HG02840 (cell line): ENCODE results near the gene SNAPC1.

Source experiments
- ATAC-seq: cut with Tn5 transposase; IDR thresholded peaks from one replicate; pipeline ENCODE4 v1.9.1; 2021; ENCODE audit warnings: mild to moderate bottlenecking, moderate library complexity, moderate number of reproducible peaks; ENCODE audit not compliant: unreplicated experiment, low FRiP score

The SNAPC1 gene

DNA sequence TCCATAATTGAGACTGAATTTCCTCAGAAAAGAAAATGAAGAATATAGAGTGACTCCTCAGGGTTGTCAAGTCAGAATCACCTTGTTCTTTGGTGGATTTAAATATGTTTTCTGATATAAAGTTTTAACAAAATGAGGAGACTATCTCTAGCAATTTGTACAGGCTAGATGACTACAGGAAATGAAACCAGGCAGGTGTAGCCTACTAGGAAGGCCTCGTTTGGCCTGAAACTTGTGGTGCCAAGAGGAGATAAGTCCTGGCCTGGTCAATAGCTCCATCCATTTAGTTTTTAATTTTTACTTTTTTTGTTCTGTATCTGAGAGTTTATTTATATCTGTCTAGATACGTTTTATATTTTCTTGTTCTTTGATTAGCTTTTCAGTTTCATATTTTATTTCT lies 41.5 kb downstream of the SNAPC1 start:
- ATAC-seq: no peak

DNA sequence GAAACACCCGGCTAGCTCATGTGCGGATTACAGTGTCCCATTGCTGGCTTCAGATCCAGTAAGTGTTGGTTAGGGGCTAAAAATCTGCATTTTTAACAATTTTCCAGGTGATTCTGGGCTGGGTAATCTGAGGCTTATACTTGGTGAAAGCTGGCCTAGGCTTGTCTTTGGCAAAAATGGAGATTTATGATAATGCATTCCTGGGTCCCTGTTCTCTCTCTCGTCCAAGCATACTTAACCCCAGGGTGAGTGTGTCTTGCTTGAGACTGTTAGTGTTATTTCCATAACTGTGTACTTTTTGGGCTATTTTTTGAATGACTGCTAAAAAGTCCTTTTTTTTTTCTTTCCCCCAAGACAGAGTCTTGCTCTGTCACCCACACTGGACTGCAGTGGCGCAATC lies 43.2 kb downstream of the SNAPC1 start:
- no peak for ATAC-seq

DNA sequence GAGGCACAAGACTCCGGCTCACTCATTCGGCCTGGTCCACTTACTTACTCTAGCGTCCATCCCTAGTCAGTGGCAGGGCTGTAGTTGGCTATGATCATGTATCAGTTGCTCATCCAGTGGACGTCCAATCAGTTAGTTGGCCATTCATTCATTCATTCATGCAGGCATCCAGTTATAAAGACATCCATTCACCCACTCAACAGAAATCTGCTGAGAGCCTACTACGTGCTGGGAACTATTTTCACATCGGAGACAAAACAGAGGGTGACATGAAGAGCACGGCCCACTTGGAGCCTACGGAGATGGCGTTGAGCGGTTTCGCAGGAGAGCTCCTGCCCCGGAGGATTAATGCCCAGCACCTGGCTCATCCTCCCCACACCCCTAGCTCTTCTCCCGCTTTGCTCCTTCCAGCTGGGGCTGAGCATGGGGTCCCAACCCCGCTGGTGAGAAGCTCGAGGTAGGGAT lies 49.7 kb downstream of the SNAPC1 start:
- ATAC-seq: no peak

DNA sequence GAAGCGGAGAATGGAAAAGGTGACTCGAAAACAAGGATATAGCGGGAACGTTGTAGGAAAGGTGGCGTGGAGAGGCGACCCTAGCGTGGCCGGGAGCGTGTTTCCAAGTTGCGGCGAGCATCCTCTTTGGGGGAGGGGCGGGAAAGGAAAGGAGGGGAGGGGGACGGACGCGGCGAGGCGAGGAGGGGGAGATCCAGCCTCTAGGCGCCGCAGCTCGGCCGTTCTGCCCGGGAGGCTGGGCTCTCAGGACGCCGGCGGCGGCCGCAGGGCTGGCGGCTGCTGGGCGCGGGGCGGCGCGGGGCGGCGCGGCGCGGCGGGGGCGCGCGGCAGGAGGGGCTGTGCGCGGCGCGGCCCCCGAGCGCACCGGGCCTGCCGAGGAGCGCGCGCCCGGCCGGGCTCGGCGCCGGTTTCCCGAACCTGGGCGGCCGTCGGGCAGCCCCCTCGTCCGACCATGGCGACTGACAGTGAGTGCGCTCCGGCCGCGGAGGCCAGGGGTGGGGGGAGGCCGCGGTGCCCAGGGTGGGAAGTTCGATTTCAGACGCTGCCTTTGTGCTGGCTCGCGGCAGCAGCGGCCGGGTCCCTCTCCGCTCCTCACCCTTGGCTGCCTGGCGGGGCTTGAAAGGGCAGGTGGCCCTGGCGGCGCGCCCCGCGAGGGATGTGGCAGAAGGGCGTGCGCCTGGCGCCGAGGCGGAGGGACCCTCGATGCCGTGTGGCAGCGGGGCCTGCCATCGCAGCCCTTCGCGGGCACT lies 50.3 kb downstream of the SNAPC1 start, which contains the start of gene SYT16:
TSS of gene SYT16 (plus strand) at position 357 of the 749 bp plus-strand sequence.
- ATAC-seq: no peak

DNA sequence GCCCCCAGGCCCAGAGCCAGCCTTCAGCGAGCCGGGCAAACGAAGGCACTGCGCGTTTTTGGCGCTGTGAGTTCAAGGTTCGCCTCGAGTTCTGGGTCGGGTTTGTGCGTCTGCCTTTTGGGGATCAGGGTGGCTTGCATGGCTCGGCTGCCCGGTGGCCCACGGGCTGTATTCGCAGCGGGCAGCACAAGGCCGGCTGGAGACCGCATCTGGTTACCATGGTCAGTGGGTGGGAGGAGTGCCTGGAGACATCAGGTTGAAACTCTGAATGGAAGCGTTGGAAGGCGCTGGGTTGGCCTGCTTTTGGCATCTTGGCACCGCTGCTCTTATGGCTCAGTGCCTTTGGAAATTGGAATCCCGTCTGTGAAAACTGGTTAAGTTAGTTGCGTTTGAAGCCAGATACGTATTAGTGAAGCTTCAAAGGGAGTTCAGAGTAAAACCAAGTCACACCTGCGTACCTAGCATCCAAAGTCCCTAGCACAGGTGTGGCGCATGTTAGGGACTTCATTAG lies 50.9 kb downstream of the SNAPC1 start:
- no peak for ATAC-seq

DNA sequence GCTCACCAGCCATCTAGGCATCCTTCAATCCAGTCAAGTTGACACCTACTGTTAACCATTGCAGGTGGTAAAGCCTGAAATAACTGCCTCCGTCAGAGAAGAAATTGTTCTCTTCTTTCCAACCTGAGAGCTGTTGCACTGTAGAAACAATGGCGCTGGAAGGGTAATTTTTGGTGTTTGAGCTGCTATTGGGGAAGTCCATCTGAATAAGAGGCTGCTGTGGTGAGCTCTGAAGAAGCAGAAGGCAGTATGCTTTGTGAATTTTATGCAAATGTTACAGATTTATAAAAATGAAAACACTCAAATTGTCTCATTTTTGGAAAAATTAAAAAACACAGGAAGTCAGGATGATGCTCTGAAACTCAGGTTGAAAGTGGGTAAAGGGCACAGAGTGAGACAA lies 60.2 kb downstream of the SNAPC1 start:
- ATAC-seq: no peak

DNA sequence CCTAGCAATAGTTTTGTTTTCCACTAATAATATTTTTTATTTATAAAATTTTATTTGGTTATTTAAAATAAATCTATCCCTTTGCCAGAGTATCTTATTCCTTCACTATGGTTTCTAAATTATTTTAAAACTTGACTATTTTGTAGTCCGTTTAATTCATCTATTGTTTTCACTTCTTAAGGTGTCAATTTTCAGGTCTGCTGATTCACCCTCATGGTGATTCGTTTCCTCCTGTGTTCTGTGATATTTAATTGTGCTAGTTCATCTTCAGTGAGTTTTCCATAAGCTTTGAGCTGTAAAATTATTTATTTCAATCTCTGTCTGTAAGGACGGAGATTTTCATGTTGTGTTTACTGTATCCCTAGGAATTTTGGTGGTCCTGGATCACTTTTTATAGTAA lies 70.6 kb downstream of the SNAPC1 start:
- no peak for ATAC-seq

DNA sequence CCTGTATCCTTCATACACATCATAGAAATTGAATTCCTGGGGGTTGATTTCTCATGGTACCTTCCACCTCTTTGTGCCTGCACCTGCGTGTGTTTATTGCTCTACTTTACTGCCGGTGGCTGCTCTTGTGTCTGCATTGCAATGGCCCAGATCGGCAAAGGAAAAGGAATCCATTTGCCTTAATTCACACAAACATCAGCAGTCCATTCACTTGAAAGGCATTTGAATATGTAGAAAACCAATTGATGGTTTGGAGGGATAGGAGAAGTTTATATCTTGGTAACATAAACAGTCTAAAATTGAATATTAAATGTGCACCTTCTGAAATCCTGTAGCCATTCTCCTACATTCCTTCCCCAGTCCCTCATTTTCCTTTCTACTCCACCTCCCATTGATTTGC lies 74.0 kb downstream of the SNAPC1 start:
- no peak for ATAC-seq

DNA sequence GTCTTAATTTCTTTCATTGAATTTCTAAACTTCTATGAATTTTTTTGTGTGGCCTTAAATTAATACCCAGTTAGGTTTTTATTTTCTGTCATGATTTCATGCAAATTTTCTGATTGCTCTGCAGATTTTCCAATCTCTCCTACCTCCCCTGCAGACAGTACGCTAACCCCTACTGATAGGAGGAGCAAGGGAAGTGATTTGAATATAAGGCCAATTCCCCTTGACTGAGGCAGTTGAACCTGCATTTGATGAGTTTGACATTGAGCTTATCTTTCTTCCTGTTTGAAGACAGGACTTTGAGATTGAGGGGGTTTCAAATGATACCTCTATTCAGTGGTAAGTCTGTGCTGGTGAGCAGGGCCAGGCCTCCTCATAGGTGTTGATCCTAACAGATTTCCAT lies 74.6 kb downstream of the SNAPC1 start:
- no peak for ATAC-seq

DNA sequence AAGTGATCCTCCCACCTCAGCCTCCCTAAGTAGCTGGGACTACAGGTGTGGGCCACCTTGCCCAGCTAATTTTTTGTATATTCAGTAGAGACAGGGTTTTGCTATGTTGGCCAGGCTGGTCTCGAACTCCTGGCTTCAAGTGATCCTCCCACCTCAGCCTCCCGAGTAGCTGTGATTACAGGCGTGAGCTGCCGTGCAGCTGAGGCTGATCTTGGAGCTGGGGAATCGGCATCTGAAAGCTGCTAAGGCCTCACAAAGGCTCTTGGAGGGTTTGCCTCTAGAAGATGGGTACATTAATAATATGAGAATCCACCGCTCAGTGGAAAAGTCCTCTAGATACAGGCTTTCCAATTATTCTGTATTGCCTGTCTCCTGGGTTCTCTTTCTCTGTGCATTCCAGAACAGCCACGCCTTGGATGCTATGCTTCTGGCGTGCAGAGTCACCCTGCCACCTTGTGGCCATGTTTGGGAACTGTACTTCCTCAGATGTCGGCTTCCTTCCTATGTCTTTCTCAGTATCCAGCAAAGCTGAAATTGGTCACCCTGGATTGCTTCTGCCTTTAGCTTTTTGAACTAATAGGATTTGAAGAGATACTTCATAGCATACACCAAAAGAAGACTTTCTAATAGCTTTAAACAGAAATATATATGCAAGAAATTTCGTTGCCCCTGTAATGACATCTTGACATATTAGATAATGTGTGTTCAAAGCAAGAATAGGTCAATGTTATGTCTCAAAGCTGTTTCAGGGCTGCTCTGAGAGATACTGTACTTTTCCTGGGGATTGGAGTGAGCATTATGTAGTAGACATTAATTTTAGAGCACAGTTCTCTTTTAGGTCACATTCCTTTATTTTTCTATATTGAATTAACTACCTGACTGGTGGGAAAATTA lies 75.4 kb downstream of the SNAPC1 start:
- peak; percentile 87 for ATAC-seq

DNA sequence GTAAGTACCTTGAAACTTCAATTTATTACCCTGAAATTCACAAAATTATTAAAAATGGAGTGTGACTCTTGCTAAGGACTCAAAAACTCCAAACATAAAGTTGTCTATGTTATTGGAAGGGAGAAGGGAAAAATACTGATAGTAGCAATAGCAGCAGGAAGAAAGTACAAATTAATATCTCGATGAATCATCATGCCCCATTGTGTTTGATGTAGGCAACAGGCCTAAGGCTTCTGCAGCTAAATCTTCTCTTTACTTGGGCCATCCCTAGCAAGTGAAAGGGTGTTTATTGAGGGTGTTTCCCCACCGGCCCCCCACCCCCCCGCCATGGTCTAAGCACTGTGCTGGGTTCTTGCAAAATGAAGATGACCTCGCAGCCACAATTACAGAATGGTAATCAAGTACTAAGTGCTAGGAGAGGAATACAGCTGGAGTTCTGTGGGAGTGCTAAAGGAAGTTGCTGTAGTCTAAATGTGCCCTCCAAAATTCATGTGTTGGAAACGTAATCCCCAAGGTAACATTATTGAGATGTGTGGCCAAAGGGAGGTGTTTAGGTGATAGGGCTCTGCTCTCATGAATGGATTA lies 76.5 kb downstream of the SNAPC1 start:
- no peak for ATAC-seq

DNA sequence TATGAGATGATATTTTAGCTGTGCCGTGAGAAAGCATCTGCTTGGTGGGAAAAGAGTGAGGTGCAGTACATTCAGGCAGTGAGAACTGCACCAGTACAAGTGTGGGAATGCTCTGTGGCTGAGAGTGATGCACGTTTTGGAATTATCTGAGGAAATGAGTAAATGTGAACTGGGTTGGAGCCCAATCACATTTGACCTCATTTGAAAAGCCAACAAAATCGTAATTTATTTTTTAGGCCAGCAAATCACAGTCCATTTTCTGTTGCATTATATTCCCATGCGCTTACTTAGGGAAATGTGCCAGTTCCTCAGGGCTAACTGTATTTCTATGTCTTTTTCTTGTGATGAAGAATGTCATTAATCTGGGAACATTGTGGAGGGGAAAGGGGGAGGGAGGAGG lies 77.3 kb downstream of the SNAPC1 start:
- no peak for ATAC-seq

DNA sequence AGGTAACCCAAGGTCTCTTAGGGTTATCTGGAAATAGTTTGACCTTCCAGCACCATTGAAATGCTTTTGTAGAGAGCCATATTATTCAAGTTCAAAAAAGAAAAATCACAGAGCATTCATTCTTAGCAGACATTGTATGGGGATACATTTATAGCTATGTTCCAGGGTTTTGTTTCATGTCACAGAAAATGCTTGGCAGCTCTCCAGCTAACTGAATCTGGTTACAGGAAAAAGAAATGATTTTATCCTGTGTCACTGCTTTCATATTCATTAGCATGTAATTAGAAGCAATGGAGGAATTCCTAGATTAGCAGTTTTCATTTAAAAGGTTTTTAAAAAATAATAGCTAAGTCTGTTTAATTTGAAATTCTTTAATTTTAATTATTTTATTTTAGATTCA lies 78.9 kb downstream of the SNAPC1 start:
- no peak for ATAC-seq
